ENCODE data around the gene EPX.

The EPX gene

DNA sequence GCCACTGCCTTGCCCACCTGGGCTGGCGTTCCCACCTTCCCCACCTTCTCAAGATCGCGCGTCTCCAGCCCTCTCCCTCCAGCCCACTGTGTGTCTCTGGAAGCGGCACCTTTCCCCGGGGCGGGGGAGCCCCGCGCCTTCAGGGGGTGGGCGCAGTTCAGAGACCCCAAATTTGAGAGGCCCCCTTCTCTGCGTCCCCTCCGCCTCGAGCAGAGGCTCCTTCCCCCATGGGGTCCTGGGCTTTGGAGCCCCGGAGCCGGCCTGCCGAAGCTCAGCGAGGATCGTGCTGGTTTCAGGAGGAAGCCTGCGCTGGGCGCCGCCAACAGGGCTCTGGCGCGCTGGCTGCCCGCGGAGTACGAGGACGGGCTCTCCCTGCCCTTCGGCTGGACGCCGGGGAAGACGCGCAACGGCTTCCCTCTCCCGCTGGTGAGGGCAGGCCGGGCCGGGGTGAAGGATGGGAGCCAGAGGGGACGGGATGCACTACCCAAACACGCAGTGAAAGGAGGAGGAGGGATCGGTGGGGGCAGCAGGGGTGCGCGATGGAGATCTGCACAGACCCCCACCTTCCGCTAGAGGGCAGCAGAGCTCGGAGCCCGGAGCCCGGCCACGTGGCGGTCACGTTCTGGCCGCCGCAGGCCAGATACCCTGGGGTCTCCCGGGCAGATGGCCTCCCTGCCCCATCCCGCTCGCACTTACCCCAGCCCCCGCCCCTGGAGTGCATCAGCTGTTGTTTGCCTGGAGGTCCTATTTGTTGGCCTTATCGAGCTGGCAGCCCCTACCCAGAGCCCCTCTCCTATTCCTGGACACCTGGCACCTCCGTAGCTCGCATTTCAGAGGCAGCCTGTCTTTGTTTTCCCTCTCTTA is 57.0 kb downstream of the EPX start:
- no peak overlapping the region for H3K23ac ChIP-seq (ENCODE audit: low read length in 2 of 2)
- no peaks in the 10 kb centered on the region for H3K9me3 ChIP-seq (ENCODE audit: control insufficient read depth, low read length)
- H2BK5ac ChIP-seq (ENCODE audit: low read depth, low read length, poor library complexity, severe bottlenecking): no peak overlapping the region
- H3K18ac ChIP-seq (ENCODE audit: low read depth in 1 of 2, low read length in 2 of 2): peak overlapping the region in 1 of 2 experiments; percentile 69
- H2BK15ac ChIP-seq (ENCODE audit: low read depth, poor library complexity, severe bottlenecking): no peak overlapping the region
- peak overlapping the region; percentile 89 for H3K4me2 ChIP-seq (ENCODE audit: low read length, poor library complexity, severe bottlenecking)
- H2BK120ac ChIP-seq (ENCODE audit: low read depth, low read length): no peak overlapping the region
- peak; percentile 45 for DNase-seq
- H3K4ac ChIP-seq (ENCODE audit: low read depth in 1 of 2, low read length in 2 of 2): peak overlapping the region in 1 of 2 experiments; percentile 4
- H3K9ac ChIP-seq (ENCODE audit: low read length): peak overlapping the region; percentile 74
- no peaks in the 10 kb centered on the region for H3K36me3 ChIP-seq (ENCODE audit: control insufficient read depth in 1 of 2, insufficient read depth in 2 of 2, low read depth in 1 of 2, low read length in 2 of 2)
- H3K14ac ChIP-seq (ENCODE audit: low read length in 2 of 2): peak overlapping the region in 1 of 2 experiments; percentile 46
- H3K27ac ChIP-seq (ENCODE audit: low read length, poor library complexity, severe bottlenecking): no peak overlapping the region
- no peak overlapping the region for H2AK5ac ChIP-seq (ENCODE audit: low read length, severe bottlenecking)
- H3K4me3 ChIP-seq (ENCODE audit: insufficient read depth in 1 of 2, low read depth in 1 of 2, low read length in 2 of 2): peak overlapping the region; percentile 51 to 76
- H4K8ac ChIP-seq (ENCODE audit: low read length): no peak overlapping the region
- H3K27me3 ChIP-seq (ENCODE audit: control insufficient read depth in 1 of 2, insufficient read depth in 1 of 2, low read length in 2 of 2): peaks cover 69 to 88% of the 10 kb centered on the region in 2 experiments
- no peaks in the 10 kb centered on the region for H3K79me1 ChIP-seq (replicated peaks; ENCODE audit: low read length, poor library complexity, severe bottlenecking)
- H2BK12ac ChIP-seq (ENCODE audit: low read length in 2 of 2): peak overlapping the region in 1 of 2 experiments; percentile 84
- WGBS: 9% methylated on average over 57 of the region's 57 CpGs
- peaks cover 10% of the 10 kb centered on the region for H3K4me1 ChIP-seq (ENCODE audit: control insufficient read depth, insufficient read depth, low read depth, low read length)
- H4K91ac ChIP-seq (ENCODE audit: low read length): no peak overlapping the region
- peak overlapping the region; percentile 98 for H2AFZ ChIP-seq (ENCODE audit: low read depth, low read length)

DNA sequence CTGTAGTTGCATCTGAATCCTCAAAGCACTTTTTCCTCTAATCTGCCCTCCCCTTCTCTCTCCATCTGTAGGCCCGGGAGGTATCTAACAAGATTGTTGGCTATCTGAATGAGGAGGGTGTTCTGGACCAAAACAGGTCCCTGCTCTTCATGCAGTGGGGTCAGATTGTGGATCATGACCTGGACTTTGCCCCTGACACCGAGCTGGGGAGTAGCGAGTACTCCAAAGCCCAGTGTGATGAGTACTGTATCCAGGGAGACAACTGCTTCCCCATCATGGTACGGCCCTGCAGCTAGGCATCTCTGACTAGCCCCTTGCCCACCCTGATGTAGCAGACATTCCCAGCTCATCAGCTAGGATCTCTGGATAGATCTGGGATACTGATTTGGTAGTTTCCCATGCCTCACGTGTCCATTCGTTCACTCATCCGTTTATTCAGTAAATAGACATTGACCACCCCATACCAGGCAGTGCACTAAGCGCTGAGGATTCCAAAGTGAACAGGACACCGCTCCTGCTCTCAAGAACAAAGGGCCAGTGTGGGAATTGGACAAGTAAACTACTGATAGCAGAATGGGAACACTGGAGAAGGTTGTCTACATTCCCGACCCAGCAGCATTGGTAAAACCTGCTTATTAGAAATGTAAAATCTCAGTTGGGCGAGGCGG is 58.0 kb downstream of the EPX start:
- Histone ChIP-seq H3K4me1 (ENCODE audit: control insufficient read depth, insufficient read depth, low read depth, low read length) (peaks cover 10% of the 10 kb centered on the region), H3K18ac (ENCODE audit: low read depth in 1 of 2, low read length in 2 of 2) (no peak overlapping the region), H3K4me2 (ENCODE audit: low read length, poor library complexity, severe bottlenecking) (no peak overlapping the region), H3K4me3 (ENCODE audit: insufficient read depth in 1 of 2, low read depth in 1 of 2, low read length in 2 of 2) (no peak overlapping the region), H2BK120ac (ENCODE audit: low read depth, low read length) (no peak overlapping the region), H3K9me3 (ENCODE audit: control insufficient read depth, low read length) (no peaks in the 10 kb centered on the region), H4K8ac (ENCODE audit: low read length) (no peak overlapping the region), H2BK12ac (ENCODE audit: low read length in 2 of 2) (no peak overlapping the region), H2BK15ac (ENCODE audit: low read depth, poor library complexity, severe bottlenecking) (no peak overlapping the region), H3K27ac (ENCODE audit: low read length, poor library complexity, severe bottlenecking) (no peak overlapping the region), H3K9ac (ENCODE audit: low read length) (no peak overlapping the region), H2AK5ac (ENCODE audit: low read length, severe bottlenecking) (no peak overlapping the region), H3K27me3 (ENCODE audit: control insufficient read depth in 1 of 2, insufficient read depth in 1 of 2, low read length in 2 of 2) (peaks cover 69 to 86% of the 10 kb centered on the region in 2 experiments), H3K36me3 (ENCODE audit: control insufficient read depth in 1 of 2, insufficient read depth in 2 of 2, low read depth in 1 of 2, low read length in 2 of 2) (no peaks in the 10 kb centered on the region), H3K4ac (ENCODE audit: low read depth in 1 of 2, low read length in 2 of 2) (no peak overlapping the region), H2AFZ (ENCODE audit: low read depth, low read length) (no peak overlapping the region), H2BK5ac (ENCODE audit: low read depth, low read length, poor library complexity, severe bottlenecking) (no peak overlapping the region), H4K91ac (ENCODE audit: low read length) (no peak overlapping the region), H3K79me1 (replicated peaks; ENCODE audit: low read length, poor library complexity, severe bottlenecking) (no peaks in the 10 kb centered on the region), H3K23ac (ENCODE audit: low read length in 2 of 2) (no peak overlapping the region), H3K14ac (ENCODE audit: low read length in 2 of 2) (no peak overlapping the region)
- 90% methylated on average over 12 of the region's 12 CpGs for WGBS
- no peak for DNase-seq

DNA sequence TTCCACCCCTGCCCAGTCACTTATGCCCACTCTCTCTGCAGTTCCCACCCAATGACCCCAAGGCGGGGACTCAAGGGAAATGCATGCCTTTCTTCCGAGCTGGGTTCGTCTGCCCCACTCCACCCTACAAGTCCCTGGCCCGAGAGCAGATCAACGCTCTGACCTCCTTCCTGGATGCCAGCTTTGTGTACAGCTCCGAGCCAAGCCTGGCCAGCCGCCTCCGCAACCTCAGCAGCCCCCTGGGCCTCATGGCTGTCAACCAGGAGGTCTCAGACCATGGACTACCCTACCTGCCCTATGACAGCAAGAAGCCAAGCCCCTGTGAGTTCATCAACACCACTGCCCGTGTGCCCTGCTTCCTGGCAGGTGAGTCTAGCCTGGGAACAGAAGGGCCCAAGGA is 59.6 kb downstream of the EPX start:
- Histone ChIP-seq H3K14ac (ENCODE audit: low read length in 2 of 2) (no peak overlapping the region), H3K4me3 (ENCODE audit: insufficient read depth in 1 of 2, low read depth in 1 of 2, low read length in 2 of 2) (no peak overlapping the region), H4K91ac (ENCODE audit: low read length) (no peak overlapping the region), H3K27me3 (ENCODE audit: control insufficient read depth in 1 of 2, insufficient read depth in 1 of 2, low read length in 2 of 2) (peaks cover 64 to 72% of the 10 kb centered on the region in 2 experiments), H3K36me3 (ENCODE audit: control insufficient read depth in 1 of 2, insufficient read depth in 2 of 2, low read depth in 1 of 2, low read length in 2 of 2) (no peaks in the 10 kb centered on the region), H2BK120ac (ENCODE audit: low read depth, low read length) (no peak overlapping the region), H2BK12ac (ENCODE audit: low read length in 2 of 2) (no peak overlapping the region), H2AFZ (ENCODE audit: low read depth, low read length) (no peak overlapping the region), H3K79me1 (replicated peaks; ENCODE audit: low read length, poor library complexity, severe bottlenecking) (no peaks in the 10 kb centered on the region), H3K18ac (ENCODE audit: low read depth in 1 of 2, low read length in 2 of 2) (no peak overlapping the region), H3K4ac (ENCODE audit: low read depth in 1 of 2, low read length in 2 of 2) (no peak overlapping the region), H2BK15ac (ENCODE audit: low read depth, poor library complexity, severe bottlenecking) (no peak overlapping the region), H4K8ac (ENCODE audit: low read length) (no peak overlapping the region), H2AK5ac (ENCODE audit: low read length, severe bottlenecking) (no peak overlapping the region), H3K23ac (ENCODE audit: low read length in 2 of 2) (no peak overlapping the region), H3K9ac (ENCODE audit: low read length) (no peak overlapping the region), H3K27ac (ENCODE audit: low read length, poor library complexity, severe bottlenecking) (no peak overlapping the region), H3K4me2 (ENCODE audit: low read length, poor library complexity, severe bottlenecking) (no peak overlapping the region), H2BK5ac (ENCODE audit: low read depth, low read length, poor library complexity, severe bottlenecking) (no peak overlapping the region), H3K9me3 (ENCODE audit: control insufficient read depth, low read length) (no peaks in the 10 kb centered on the region), H3K4me1 (ENCODE audit: control insufficient read depth, insufficient read depth, low read depth, low read length) (peaks cover 10% of the 10 kb centered on the region)
- no peak for DNase-seq
- 79% methylated on average over 9 of the region's 9 CpGs for WGBS

DNA sequence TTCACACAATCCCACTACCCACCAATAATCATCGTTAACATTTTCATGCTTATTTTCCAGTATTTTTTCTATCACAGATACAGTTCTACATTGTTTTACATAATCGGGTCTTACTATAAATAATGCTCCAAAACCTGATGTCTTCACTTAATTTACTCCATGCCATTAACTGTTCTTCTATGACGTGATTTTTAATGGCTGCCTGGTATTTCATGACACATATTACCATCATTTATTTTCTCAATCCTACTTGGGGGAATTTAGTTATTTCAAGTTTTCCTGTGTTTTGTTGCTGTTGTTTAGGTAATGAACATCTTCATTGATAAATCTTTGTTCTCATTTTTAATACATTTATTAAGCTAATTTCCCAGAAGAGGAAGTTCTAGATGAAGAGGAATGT is 60.6 kb downstream of the EPX start:
- Histone ChIP-seq H2BK12ac (ENCODE audit: low read length in 2 of 2) (no peak overlapping the region), H2AFZ (ENCODE audit: low read depth, low read length) (no peak overlapping the region)
- DNase-seq: no peak

More for the DNA sequence above, 60.6 kb downstream of the EPX start:
- Histone ChIP-seq H3K4me1 (ENCODE audit: control insufficient read depth, insufficient read depth, low read depth, low read length) (peaks cover 10% of the 10 kb centered on the region), H3K36me3 (ENCODE audit: control insufficient read depth in 1 of 2, insufficient read depth in 2 of 2, low read depth in 1 of 2, low read length in 2 of 2) (no peaks in the 10 kb centered on the region), H3K79me1 (replicated peaks; ENCODE audit: low read length, poor library complexity, severe bottlenecking) (no peaks in the 10 kb centered on the region), H3K23ac (ENCODE audit: low read length in 2 of 2) (no peak overlapping the region), H3K14ac (ENCODE audit: low read length in 2 of 2) (no peak overlapping the region), H4K8ac (ENCODE audit: low read length) (no peak overlapping the region), H3K4me3 (ENCODE audit: insufficient read depth in 1 of 2, low read depth in 1 of 2, low read length in 2 of 2) (no peak overlapping the region), H2AK5ac (ENCODE audit: low read length, severe bottlenecking) (no peak overlapping the region), H2BK5ac (ENCODE audit: low read depth, low read length, poor library complexity, severe bottlenecking) (no peak overlapping the region), H3K4me2 (ENCODE audit: low read length, poor library complexity, severe bottlenecking) (no peak overlapping the region), H2BK15ac (ENCODE audit: low read depth, poor library complexity, severe bottlenecking) (no peak overlapping the region), H2BK120ac (ENCODE audit: low read depth, low read length) (no peak overlapping the region), H3K27me3 (ENCODE audit: control insufficient read depth in 1 of 2, insufficient read depth in 1 of 2, low read length in 2 of 2) (peaks cover 56 to 70% of the 10 kb centered on the region in 2 experiments), H3K27ac (ENCODE audit: low read length, poor library complexity, severe bottlenecking) (no peak overlapping the region), H3K9me3 (ENCODE audit: control insufficient read depth, low read length) (no peaks in the 10 kb centered on the region), H4K91ac (ENCODE audit: low read length) (no peak overlapping the region), H3K9ac (ENCODE audit: low read length) (no peak overlapping the region), H3K4ac (ENCODE audit: low read depth in 1 of 2, low read length in 2 of 2) (no peak overlapping the region), H3K18ac (ENCODE audit: low read depth in 1 of 2, low read length in 2 of 2) (no peak overlapping the region)
- WGBS: 94% methylated on average over 2 of the region's 3 CpGs

All from mesenchymal stem cell (in vitro differentiated cells and primary cell).